Central memory CD8-positive, alpha-beta T cell (primary cell): ENCODE measurements around the gene DISP3.

Experiments used
- ATAC-seq: fragments of 150-1000 bp; cut with Tn5 transposase; replicated peaks from 2 replicates; pipeline ENCODE4 v1.10.0; 2022; ENCODE audit warnings: mild to moderate bottlenecking, moderate FRiP score, moderate number of reproducible peaks; ENCODE audit not compliant: poor library complexity, severe bottlenecking; ENCODE audit errors: extremely low read depth
- DNase-seq, 2 donors: peaks; one replicate each; pipeline ENCODE4 v3.0.0; 2021; ENCODE audit warnings: low spot score in 2 of 2
- H3K27ac Mint-ChIP-seq: one replicate; pipeline ENCODE4 v1.8.0; 2022; ENCODE audit warnings: low read depth, mild to moderate bottlenecking, moderate library complexity, mixed read lengths
- H3K27me3 Mint-ChIP-seq: one replicate; pipeline ENCODE4 v1.8.0; 2022; ENCODE audit warnings: mixed read lengths
- H3K36me3 Mint-ChIP-seq: one replicate; pipeline ENCODE4 v1.8.0; 2022; ENCODE audit warnings: mild to moderate bottlenecking, moderate library complexity, mixed read lengths; ENCODE audit not compliant: insufficient read depth
- H3K4me1 Mint-ChIP-seq: one replicate; pipeline ENCODE4 v1.8.0; 2022; ENCODE audit warnings: mixed read lengths
- H3K4me3 Mint-ChIP-seq: one replicate; pipeline ENCODE4 v1.8.0; 2022; ENCODE audit warnings: mild to moderate bottlenecking, moderate library complexity, mixed read lengths
- H3K9me3 Mint-ChIP-seq: one replicate; pipeline ENCODE4 v1.8.0; 2022; ENCODE audit warnings: mixed read lengths

The DISP3 gene

DNA sequence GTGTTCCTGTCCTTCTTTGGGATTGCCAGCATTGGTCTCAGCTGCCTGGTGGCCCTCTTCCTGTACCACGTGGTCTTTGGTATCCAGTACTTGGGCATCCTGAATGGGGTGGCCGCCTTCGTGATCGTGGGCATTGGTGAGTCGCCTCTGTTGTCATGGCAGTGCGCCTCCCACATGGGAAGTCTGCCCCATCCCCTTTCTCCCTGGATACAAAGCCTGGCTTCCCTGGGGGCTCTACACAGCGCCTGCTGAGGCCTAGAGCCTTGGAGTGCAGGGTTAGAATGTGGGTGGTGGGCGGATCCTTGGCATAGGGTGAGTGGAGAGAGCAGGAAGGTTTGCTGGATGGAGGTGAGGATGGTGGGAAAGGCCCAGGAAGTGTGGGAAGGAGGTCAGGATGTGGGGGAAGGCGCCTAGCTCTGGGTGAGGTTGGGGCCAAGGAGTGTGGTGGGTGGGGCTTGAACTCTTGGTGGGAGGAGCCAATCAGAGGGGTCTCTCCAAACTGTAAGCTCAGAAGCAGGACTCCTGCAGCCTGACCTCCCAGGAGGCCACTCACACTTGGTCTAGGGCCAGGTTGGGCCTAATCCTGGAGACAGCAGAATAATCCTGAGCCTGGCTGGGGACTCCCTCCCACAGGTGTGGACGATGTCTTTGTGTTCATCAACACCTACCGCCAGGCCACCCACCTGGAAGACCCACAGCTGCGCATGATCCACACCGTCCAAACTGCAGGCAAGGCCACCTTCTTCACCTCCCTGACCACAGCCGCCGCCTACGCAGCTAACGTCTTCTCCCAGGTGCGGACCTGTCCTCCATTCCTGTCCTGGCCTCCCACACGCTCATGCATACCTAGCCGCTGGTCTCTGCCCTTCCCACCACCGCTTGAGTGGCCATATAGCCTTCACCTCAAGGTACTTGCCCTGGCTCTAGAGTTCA, 36.7 kb downstream of the DISP3 start:
- Mint-ChIP-seq H3K36me3 (no peaks in the 10 kb centered on the region), H3K27me3 (peaks cover 85% of the 10 kb centered on the region), H3K4me3 (no peak overlapping the region), H3K4me1 (no peaks in the 10 kb centered on the region), H3K27ac (no peak overlapping the region), H3K9me3 (peaks cover 6% of the 10 kb centered on the region)
- DNase-seq = no peak
- ATAC-seq = no peak

DNA sequence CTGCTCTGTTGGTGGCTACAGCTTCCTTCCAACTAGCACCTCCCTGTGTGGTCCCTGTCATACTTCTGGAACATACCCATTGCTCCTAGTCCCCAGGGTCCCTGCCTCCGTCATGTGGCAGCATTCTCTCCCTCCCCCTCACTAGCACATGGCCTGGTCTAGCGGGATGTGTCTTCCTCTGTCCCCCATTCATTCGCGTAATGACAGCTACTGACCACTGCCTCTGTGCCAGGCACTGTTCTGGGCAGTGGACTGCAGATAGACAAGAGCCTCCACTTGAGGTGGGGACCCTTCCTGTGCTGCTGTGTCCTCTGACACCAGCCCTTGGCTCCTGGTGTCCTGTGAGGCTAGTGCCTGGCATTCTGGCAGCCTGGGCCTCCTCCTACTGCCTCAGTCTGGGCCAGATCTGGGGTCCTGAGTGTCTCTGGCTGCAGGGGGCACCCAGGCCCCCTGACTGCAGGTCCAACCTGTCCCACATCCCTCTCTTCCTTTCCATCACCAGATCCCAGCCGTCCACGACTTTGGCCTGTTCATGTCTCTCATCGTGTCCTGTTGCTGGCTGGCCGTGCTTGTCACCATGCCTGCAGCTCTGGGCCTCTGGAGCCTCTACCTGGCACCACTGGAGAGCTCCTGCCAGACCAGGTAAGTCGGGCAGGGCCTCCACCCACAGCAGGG, 38.1 kb downstream of the DISP3 start:
- Mint-ChIP-seq H3K27ac (no peak overlapping the region), H3K27me3 (peaks cover 71% of the 10 kb centered on the region), H3K4me3 (no peak overlapping the region), H3K36me3 (no peaks in the 10 kb centered on the region), H3K4me1 (no peaks in the 10 kb centered on the region), H3K9me3 (peaks cover 6% of the 10 kb centered on the region)
- no peak for DNase-seq
- ATAC-seq = no peak

DNA sequence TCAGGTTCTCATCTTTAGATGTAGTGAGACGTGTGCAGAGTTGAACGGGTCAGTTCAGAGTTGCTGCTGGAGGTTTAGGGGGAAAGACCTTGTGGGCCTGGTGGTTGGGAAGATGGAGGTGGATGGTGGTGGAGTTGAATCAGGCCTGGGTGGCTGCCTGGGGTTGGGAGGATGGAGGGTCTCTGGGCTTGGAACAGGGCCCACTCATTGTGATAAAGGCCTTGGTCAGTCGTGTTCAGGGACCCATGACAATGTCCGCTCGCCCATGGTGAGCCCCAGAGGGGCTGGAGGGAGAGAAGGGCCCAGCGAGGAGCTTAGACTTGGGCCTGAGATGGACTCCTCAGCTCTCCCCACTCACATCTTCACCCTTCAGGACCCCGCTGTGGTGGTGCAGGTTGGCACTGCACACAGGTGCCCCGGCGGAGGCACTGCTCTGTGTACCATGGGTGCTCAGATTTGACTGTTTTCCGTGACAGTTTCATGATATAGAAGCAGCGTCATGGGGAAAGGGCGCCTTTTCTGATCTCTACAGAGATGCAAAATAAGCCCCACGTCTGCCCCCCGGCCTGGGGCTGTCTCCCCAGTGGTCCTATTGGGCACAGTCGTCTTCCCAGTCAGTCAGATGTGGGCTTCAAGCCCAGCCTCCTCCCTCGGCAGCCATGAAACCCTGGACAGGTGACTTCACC, 39.2 kb downstream of the DISP3 start:
- Mint-ChIP-seq H3K27ac (no peak overlapping the region), H3K4me3 (no peak overlapping the region), H3K36me3 (no peaks in the 10 kb centered on the region), H3K4me1 (no peaks in the 10 kb centered on the region), H3K9me3 (no peaks in the 10 kb centered on the region), H3K27me3 (peaks cover 60% of the 10 kb centered on the region)
- DNase-seq (no peak), ATAC-seq (no peak)

DNA sequence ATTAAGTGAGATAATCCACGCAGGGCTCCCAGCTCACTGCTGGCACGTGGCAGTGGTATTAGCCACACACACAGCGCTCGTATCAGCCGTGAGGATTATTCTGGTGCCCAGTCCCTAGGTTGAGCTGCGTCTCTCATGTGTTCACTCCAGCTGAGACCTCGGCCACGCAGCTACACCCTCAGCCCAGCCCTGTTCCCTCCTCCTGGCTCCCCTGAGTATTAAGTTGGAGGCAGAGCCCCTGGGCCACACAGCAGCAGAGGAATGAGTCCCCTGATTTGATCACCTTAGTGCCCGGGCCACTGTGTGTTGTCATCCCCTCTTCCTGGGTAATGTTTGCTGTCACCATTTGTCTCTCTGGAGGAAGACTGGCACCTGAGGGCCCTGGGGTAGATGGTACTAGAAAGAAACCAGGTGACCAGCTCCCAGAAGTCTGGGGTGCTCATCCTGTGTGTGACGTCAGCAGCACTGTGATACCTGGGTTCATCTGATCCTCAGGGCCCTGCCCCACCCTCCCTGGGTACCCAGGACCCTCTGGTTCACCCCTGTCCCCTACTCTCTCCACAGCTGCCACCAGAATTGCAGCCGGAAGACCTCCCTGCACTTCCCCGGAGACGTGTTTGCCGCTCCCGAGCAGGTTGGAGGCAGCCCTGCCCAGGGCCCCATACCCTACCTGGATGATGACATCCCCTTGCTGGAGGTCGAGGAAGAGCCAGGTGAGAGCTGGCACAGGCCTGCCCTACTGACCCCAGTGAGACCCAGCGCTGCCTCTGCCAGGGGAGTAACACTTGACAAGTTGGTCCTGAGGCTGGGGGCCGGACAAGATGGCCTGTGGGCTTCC, 40.1 kb downstream of the DISP3 start:
- no peak overlapping the region for H3K27ac Mint-ChIP-seq
- peaks cover 52% of the 10 kb centered on the region for H3K27me3 Mint-ChIP-seq
- no peak overlapping the region for H3K4me3 Mint-ChIP-seq
- H3K4me1 Mint-ChIP-seq = no peaks in the 10 kb centered on the region
- no peak for ATAC-seq
- no peaks in the 10 kb centered on the region for H3K9me3 Mint-ChIP-seq
- DNase-seq = no peak
- H3K36me3 Mint-ChIP-seq = no peaks in the 10 kb centered on the region

DNA sequence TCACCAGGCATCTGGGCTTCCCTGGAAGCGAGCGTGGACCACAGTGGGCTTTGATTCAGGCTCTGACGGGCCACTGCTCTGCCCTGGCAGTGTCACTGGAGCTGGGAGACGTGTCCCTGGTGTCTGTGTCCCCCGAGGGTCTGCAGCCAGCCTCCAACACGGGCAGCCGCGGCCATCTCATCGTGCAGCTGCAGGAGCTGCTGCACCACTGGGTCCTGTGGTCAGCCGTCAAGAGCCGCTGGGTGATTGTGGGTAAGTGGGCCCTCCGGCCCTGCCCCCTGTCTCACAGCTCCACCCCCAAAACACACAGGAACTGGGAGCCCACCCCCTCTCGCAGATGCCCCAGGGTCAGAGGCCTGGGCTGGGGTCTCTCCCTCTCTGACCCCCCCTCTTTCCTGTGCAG, 40.7 kb downstream of the DISP3 start:
- no peaks in the 10 kb centered on the region for H3K4me1 Mint-ChIP-seq
- H3K4me3 Mint-ChIP-seq = no peak overlapping the region
- H3K27me3 Mint-ChIP-seq = peaks cover 45% of the 10 kb centered on the region
- ATAC-seq = no peak
- no peak for DNase-seq
- H3K36me3 Mint-ChIP-seq = no peaks in the 10 kb centered on the region
- no peak overlapping the region for H3K27ac Mint-ChIP-seq
- H3K9me3 Mint-ChIP-seq = no peaks in the 10 kb centered on the region

DNA sequence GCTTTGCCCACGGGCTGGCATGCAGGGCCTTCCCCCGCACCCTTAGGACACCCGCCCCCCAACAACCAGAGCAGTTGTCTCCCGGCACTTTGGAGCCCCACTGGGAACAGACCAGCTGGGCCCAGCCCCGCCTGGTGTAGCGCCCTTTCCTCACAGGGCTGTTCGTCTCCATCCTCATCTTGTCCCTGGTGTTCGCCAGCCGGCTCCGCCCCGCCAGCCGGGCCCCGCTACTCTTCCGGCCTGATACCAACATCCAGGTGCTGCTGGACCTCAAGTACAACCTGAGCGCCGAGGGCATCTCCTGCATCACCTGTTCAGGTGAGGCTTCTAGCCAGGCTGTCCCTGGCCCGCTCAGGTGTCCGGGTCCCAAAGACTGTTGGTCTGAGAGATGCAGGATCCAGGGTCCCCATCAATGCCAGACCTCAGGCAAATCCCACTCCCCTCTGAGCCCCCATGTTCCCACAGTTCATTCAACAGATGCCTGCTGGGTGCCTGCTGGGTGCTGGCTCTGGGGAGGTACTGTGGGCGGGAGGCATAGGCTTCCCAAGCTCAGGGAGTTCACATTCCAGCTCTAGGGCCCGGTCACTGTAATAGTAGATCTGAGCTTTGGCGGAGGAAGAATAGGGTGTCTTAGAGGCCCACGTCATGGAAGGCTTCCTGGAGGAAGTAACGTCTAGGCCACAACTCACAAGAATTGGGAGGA, 41.7 kb downstream of the DISP3 start:
- Mint-ChIP-seq H3K4me1 (no peaks in the 10 kb centered on the region), H3K36me3 (no peaks in the 10 kb centered on the region), H3K9me3 (no peaks in the 10 kb centered on the region), H3K27ac (no peak overlapping the region), H3K27me3 (peaks cover 37% of the 10 kb centered on the region), H3K4me3 (no peak overlapping the region)
- DNase-seq = no peak
- no peak for ATAC-seq

DNA sequence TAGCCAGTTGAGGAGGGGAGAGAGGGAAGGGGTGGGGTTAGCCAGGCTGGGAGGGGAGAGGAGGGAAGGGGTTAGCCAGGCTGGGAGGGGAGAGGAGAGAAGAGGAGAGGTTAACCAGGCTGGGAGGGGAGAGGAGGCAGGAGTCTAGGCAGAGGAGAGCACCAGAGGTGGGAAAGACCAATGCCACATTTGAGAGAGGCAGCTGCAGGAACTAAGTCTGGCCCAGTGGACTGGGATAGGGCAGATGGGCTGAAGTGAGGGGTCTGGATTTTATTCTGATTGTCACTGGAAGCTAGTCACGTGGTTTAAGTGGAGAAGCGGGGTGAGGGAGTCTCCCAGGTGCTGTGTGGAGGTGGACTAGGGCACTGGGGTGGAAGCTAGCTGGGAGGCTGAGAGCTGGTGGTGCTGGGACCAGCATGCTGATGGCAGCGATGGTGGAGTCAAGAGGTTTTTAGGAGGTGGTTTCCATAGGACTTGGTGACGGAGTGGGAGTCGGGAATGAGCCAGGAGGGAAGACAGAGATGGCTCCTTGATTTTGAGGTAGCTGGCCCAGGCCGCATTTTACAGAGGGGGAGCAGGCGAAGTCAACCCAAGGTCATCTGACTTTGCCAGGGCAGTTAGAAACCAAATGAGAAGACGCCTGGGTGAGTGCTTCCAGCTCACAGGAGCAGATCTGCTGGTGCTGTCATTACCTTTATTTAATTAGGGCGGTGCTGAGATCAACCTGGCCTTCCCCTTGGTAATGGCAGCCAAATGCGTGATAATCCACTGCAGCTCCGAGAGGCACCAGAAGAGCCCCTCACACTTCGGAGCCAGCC, 42.8 kb downstream of the DISP3 start:
- no peak for ATAC-seq
- Mint-ChIP-seq H3K36me3 (no peaks in the 10 kb centered on the region), H3K27me3 (peaks cover 26% of the 10 kb centered on the region), H3K27ac (no peak overlapping the region), H3K4me3 (no peak overlapping the region), H3K4me1 (no peaks in the 10 kb centered on the region), H3K9me3 (no peaks in the 10 kb centered on the region)
- no peak for DNase-seq

DNA sequence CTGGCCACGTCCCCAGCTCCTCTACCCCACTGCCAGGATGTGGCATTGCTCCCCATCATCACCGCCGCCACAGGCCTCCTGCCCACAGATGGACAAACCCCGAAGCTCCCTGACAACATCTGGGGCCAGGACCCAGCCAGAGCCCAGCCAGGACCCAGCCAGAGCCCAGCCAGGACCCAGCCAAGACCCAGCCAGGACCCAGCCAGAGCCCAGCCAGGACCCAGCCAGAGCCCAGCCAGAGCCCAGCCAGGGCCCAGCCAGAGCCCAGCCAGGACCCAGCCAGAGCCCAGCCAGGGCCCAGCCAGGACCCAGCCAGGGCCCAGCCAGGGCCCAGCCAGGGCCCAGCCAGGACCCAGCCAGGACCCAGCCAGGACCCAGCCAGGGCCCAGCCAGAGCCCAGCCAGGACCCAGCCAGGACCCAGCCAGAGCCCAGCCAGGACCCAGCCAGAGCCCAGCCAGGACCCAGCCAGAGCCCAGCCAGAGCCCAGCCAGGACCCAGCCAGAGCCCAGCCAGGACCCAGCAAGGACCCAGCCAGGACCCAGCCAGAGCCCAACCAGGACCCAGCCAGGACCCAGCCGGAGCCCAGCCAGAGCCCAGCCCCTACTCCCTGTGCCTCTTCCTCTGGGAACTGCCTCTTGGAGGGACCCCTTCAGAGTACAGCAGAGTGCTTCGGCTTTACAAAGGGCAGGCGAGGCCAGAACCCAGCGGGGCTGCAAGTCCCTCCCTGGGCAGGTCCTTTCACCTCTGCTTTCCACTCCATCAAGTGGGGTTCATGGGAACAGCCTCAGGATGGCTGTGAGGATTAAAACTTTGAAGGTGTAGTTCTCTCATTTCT, 43.7 kb downstream of the DISP3 start:
- peaks cover 18% of the 10 kb centered on the region for H3K27me3 Mint-ChIP-seq
- DNase-seq = no peak
- no peaks in the 10 kb centered on the region for H3K9me3 Mint-ChIP-seq
- no peak for ATAC-seq
- H3K4me1 Mint-ChIP-seq = no peaks in the 10 kb centered on the region
- no peak overlapping the region for H3K27ac Mint-ChIP-seq
- no peaks in the 10 kb centered on the region for H3K36me3 Mint-ChIP-seq
- no peak overlapping the region for H3K4me3 Mint-ChIP-seq

DNA sequence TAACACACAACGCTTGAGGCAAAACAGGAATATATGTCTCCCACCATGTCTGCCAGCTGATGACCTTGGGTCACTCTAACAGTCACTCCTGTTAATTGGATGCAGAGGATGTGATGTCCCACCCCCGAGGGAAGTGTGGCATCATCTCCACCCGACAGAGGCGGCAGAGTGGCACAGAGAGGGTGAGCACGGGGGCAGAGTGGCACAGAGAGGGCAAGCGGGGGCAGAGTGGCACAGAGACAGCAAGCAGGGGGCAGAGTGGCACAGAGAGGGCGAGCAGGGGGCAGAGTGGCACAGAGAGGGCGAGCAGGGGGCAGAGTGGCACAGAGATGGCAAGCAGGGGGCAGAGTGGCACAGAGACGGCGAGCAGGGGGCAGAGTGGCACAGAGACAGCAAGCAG, 44.3 kb downstream of the DISP3 start:
- H3K9me3 Mint-ChIP-seq = no peaks in the 10 kb centered on the region
- no peak for DNase-seq
- H3K27ac Mint-ChIP-seq = no peak overlapping the region
- peaks cover 12% of the 10 kb centered on the region for H3K27me3 Mint-ChIP-seq
- no peaks in the 10 kb centered on the region for H3K4me1 Mint-ChIP-seq
- H3K4me3 Mint-ChIP-seq = no peak overlapping the region
- no peaks in the 10 kb centered on the region for H3K36me3 Mint-ChIP-seq
- ATAC-seq = no peak

DNA sequence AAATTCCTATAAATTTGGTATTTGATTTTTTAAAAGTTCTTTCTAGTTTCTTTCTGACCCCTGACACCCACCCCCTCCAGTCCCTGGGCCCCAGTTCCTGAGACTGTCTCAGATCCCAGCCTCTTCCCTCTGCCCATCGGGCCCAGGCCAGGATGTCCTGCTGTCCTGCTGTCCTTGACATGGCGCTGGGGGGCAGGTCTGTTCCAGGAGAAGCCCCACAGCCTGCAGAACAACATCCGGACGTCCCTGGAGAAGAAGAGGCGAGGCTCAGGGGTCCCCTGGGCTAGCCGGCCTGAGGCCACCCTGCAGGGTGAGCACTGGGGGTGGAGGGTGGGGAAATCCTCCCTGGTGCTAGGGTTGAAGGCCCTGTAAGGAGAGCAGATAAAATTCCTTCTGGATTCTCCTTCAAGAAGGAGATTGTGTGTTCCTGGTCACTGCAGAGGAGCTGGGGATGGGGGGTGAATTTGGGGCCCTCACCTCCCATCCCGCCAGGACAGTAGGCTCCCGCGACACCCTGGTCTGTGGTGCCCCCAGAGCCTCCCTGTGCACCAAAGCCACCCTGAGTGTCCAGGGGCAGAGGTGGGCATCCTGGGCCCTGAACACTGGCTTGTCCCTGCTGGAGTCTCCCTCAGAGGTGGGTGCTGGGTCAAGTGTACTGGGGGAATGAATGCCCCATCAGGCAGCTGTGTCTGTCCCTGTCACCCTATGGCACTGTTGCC, 45.0 kb downstream of the DISP3 start:
- H3K36me3 Mint-ChIP-seq = no peaks in the 10 kb centered on the region
- no peak for DNase-seq
- no peaks in the 10 kb centered on the region for H3K9me3 Mint-ChIP-seq
- H3K27me3 Mint-ChIP-seq = peaks cover 6% of the 10 kb centered on the region
- ATAC-seq = no peak
- H3K4me3 Mint-ChIP-seq = no peak overlapping the region
- no peaks in the 10 kb centered on the region for H3K4me1 Mint-ChIP-seq
- no peak overlapping the region for H3K27ac Mint-ChIP-seq
